ENCODE data around the gene SMIM27.
A peak's percentile ranks its signal among the peaks of the same experiment; 100 is the strongest.
"Not testable (repeated sequence)": the region's sequence is repeated elsewhere in the genome, so short reads cannot be mapped to it uniquely, and the experiment has no call there.

The SMIM27 gene

GRCh38 chr9:32558408-32558934 lies 6.3 kb downstream of the SMIM27 start:
- DNase-seq, result no peak

DNA sequence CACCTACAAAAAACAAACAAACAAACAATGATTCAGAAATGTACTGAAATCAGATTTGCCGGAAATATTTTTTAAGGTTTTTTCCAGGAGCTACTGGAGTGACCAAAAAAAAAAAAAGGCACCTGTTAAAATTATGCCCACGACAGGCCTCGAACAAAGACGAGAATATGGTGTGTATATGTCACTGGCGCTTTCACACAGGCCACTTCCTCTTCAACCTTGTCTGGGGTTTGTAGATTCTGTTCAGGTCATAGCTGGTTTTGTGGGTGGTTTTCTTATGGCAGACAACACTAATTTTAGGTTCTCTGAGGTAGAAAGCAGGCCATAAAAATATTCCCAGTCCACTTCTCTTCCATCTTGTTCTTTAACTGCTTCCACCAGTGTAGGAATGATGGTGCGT lies 13.8 kb downstream of the SMIM27 start:
- DNase-seq, result no peak

- DNase-seq, result no peak
Measured at GRCh38 chr9:32566770-32567169, 14.6 kb downstream of the SMIM27 start.

DNA sequence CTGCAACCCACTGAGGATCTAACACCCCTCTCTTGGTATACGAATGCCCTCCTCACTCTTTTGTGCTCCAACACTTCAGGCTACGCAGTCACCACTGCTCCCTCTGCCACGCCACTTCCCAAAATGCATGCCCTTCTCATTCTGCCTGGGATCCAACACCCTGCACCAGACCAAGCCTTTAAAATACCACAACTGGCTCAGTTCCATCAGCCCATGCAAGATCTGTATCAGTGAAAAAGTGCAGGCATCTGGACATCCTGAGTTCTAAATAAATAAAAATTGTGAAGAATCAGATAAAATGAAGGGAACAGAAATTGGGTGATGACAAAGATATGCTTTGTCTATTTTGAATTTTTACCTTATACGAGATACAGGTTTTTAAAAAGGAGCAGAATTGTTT lies 18.1 kb downstream of the SMIM27 start:
- DNase-seq, result no peak

DNA sequence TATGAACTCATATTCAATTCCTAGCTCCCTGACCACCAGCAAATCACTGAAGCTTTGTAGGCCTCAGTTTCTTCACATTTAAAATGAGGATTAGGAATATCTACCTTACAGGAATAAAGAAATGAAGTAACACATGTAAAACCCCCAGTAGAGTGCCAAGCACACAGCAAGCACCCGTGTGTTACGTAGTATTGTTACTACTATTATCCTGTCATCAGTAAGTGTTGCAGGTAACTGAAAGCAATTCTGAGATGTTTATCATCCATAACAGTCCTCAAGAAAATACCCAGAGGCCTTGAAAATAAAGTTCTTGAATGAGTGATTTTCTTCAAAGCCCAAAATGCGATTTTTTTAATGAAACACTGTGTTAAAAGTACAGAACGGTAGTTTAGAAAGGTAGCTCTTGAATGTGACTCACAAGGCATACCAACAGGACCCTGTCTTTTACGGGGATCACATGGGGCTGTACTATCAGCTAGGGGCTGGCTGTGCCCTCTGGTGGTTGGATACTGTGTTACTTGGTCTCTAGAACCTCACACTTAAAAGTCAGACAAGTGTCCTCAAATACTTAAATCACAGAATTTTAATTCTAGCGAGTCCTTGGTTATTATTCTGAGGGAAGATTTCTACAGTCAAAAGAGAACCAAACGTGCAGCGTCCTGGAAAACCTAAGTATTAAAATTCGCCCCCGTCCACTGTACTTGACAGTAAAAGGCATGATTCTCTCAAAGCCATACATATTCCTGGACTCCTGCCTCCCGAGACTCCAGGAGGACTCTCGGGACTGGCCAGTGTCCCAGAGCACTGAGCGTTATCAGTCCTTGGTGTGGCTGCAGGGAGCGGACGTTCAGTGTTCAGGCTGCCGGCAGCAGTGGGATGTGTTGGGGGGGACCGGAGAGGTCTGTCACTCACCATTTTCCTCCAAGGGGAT lies 20.1 kb downstream of the SMIM27 start:
- DNase-seq, result peak; percentile 56

GRCh38 chr9:32572900-32573523 lies 20.9 kb downstream of the SMIM27 start, which contains the start of gene NDUFB6:
Gene NDUFB6 (minus strand): TSS chr9:32573159. CDS start chr9:32573060, 99 bp downstream.
- peak; percentile 97 for DNase-seq

GRCh38 chr9:32573821-32574220 lies 21.7 kb downstream of the SMIM27 start:
- no peak for DNase-seq

DNA sequence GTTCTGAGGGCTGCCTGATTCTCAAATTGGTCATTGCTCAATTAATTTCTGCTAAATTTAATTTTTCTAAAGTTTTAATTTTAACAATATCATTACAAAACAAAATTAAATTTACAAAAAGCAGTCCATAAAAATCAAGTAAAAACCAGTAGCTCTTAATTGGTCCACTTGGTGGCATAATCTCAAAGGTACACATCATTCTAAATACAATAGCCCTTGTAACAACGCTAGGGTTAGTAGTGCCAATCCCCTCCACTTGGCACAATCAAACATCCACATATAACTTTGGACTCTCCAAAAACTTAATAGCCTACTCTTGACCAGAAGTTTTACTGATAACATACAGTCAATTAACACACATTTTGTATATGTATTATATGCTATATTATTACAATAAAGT lies 22.7 kb downstream of the SMIM27 start:
- DNase-seq, result no peak

- no peak for DNase-seq
Measured at GRCh38 chr9:32577316-32577715, 25.2 kb downstream of the SMIM27 start.

DNA sequence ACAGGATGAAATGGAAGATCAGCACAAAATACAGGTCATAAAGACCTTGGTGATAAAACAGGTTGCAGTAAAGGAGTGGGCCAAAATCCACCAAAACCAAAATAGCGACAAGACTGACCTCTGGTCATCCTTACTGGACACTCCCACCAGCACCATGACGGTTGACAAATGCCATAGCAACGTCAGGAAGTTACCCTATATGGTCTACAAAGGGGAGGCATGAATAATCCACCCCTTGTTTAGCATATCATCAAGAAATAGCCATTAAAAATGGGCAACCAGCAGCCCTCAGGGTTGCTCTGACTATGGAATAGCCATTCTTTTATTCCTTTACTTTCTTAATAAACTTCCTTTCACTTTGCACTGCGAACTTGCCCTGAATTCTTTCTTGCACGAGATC lies 26.8 kb downstream of the SMIM27 start:
- no peak for DNase-seq

DNA sequence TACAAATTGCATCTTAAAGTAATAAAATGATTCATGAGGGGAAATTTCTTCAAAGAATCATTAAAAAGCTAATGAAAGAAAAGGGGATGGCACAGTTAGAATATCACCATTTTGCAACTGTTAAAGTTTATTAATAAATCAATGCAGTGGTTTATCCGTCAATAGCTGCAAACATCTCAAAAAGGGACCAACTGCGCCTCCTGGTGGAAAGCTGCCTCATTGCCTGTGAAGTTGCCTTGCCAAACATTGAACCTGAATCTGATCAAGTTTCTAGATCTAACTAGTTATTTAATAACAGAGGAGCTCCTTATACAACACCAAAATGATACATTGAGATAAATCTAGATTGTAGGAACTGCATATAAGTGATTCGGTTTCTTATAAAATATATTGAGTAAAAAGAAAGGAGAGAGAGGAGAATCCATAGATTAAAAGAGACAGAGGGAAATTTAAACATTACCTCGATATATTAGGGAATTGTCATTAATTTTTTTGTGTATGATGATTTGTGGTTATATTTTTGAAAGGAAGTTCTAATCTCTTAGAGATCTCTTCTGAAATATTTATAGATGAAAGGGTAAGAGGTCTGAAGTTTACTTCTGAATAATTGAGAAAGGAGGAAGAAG lies 27.7 kb downstream of the SMIM27 start:
- peak; percentile 78 for DNase-seq

GRCh38 chr9:32580631-32581300 lies 28.6 kb downstream of the SMIM27 start:
- no peak for DNase-seq

GRCh38 chr9:32581512-32582143 lies 29.5 kb downstream of the SMIM27 start:
- no peak for DNase-seq

DNA sequence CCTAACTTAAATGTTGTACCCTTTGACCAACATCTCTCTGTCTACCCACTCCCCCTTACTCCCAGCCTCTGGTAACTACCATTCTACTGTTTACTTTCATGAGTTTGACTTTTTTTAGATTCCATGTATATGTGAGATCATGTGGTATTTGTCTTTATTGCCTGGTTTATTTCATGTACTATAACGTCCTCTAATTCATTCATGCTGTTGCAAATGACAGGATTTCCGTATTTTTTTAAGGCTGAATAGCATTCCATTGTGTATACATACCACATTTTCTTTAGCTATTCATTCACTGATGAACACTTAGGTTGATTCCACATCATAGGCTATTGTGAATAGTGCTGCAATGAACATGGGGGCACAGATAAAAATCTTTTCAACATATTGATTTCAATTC lies 32.7 kb downstream of the SMIM27 start:
- no peak for DNase-seq

- no peak for DNase-seq
Measured at GRCh38 chr9:32587901-32588300, 35.8 kb downstream of the SMIM27 start.

- DNase-seq, result no peak
Measured at GRCh38 chr9:32589083-32589723, 37.1 kb downstream of the SMIM27 start.

- no peak for DNase-seq
Measured at GRCh38 chr9:32590476-32590875, 38.3 kb downstream of the SMIM27 start.

GRCh38 chr9:32590898-32591297 lies 38.8 kb downstream of the SMIM27 start:
- no peak for DNase-seq

GRCh38 chr9:32596096-32596865 lies 44.2 kb downstream of the SMIM27 start:
- no peak for DNase-seq

DNA sequence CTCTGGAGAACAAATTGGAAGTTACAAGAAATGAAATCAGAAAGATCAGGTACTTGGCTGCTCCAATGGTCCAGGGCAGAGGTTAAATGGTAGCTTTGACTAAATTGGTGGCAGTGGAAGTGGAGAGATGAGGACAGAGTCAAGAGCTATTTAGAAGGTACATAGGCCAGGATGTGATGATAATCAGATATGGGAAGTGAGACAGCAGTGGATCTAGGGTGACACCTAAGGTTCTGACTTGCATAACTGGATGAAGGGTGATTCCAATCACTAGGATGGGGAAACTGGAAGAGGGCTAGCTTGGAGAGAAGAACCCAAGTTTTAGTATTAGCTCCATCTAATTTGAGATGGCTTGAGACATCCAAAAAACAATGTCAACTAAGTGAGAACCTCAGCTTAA lies 44.8 kb downstream of the SMIM27 start:
- DNase-seq, result no peak

GRCh38 chr9:32599021-32599420 lies 46.9 kb downstream of the SMIM27 start:
- not testable (repeated sequence) for DNase-seq
